SH-SY5Y (cell line): ENCODE measurements around the gene COMMD1.

Source experiments
- GATA2 ChIP-seq: IDR thresholded peaks from 2 replicates; pipeline ENCODE4 v1.6.1; 2011; ENCODE audit warnings: mild to moderate bottlenecking, low read depth, low read length
- GATA3 ChIP-seq: IDR thresholded peaks from 2 replicates; pipeline ENCODE4 v1.6.1; 2011; ENCODE audit warnings: low read depth, mild to moderate bottlenecking, low read length, moderate library complexity

- no peak for TF ChIP-seq GATA2
- TF ChIP-seq GATA3 = no peak
These were observed 21.3 kb downstream of the COMMD1 start for GRCh38 chr2:61926531-61927477.
